Loucy (cell line): ENCODE data around the gene SPATA20.

Experiments used
- H2AFZ ChIP-seq: fragments of 200-600 bp; sonication (generic); 2 replicates; pipeline ENCODE4 v1.6.0; 2016; ENCODE audit warnings: antibody characterized with exemption, mild to moderate bottlenecking, low read length, moderate library complexity
- H3F3A ChIP-seq: fragments of 200-600 bp; 2 replicates; pipeline ENCODE4 v1.6.0; 2016; ENCODE audit warnings: antibody characterized with exemption, low read depth, mild to moderate bottlenecking
- H3K27me3 ChIP-seq: fragments of 200-600 bp; sonication (generic); 2 replicates; pipeline ENCODE4 v1.6.1; 2014; ENCODE audit warnings: low read length, mild to moderate bottlenecking; ENCODE audit not compliant: insufficient read depth, poor library complexity, severe bottlenecking
- H3K36me3 ChIP-seq: fragments of 200-600 bp; sonication (generic); 2 replicates; pipeline ENCODE4 v1.6.1; 2016; ENCODE audit warnings: low read length; ENCODE audit not compliant: insufficient read depth
- H3K4me1 ChIP-seq: fragments of 200-600 bp; sonication (generic); 2 replicates; pipeline ENCODE4 v1.5.1; 2014; ENCODE audit warnings: low read length, mild to moderate bottlenecking; ENCODE audit not compliant: insufficient read depth, poor library complexity, severe bottlenecking
- H3K4me2 ChIP-seq: fragments of 200-600 bp; sonication (generic); 2 replicates; pipeline ENCODE4 v1.6.0; 2014; ENCODE audit warnings: antibody characterized with exemption, low read length, low read depth, mild to moderate bottlenecking; ENCODE audit not compliant: poor library complexity, severe bottlenecking
- H3K4me3 ChIP-seq: fragments of 200-600 bp; sonication (generic); 2 replicates; pipeline ENCODE4 v1.5.1; 2014; ENCODE audit warnings: low read length, mild to moderate bottlenecking, mixed read lengths; ENCODE audit not compliant: poor library complexity, severe bottlenecking
- H3K79me2 ChIP-seq: fragments of 200-600 bp; sonication (generic); 2 replicates; pipeline ENCODE4 v1.6.1; 2014; ENCODE audit warnings: low read length; ENCODE audit not compliant: insufficient read depth
- H3K9ac ChIP-seq: fragments of 200-600 bp; sonication (generic); 2 replicates; pipeline ENCODE4 v1.6.0; 2014; ENCODE audit warnings: mild to moderate bottlenecking, low read depth, low read length, moderate library complexity; ENCODE audit not compliant: poor library complexity, severe bottlenecking
- H3K9me2 ChIP-seq: fragments of 200-600 bp; sonication (generic); replicated peaks from 2 replicates; pipeline ENCODE4 v1.6.1; 2016; ENCODE audit warnings: low read depth, low read length, mixed read lengths
- H3K9me3 ChIP-seq: fragments of 200-600 bp; sonication (generic); 2 replicates; pipeline ENCODE4 v1.6.1; 2014; ENCODE audit warnings: mild to moderate bottlenecking, antibody characterized with exemption, low read length, low read depth; ENCODE audit not compliant: insufficient read depth
- H4K20me1 ChIP-seq: fragments of 200-600 bp; sonication (generic); 2 replicates; pipeline ENCODE4 v1.6.0; 2014; ENCODE audit warnings: antibody characterized with exemption, low read length, mild to moderate bottlenecking; ENCODE audit not compliant: insufficient read depth, poor library complexity, severe bottlenecking
- EZH2phosphoT487 ChIP-seq: fragments of 200-600 bp; IDR thresholded peaks from 2 replicates; pipeline ENCODE4 v1.6.1; 2018; ENCODE audit warnings: antibody characterized with exemption, mild to moderate bottlenecking, moderate library complexity, borderline replicate concordance
- TF ChIP-seq, protein P1 (sequence below): fragments of 200-600 bp; sonication (generic); conservative IDR thresholded peaks from 2 replicates; pipeline ENCODE4 v1.5.1; 2014; ENCODE audit warnings: mild to moderate bottlenecking, antibody characterized with exemption, low read length

The SPATA20 gene

DNA sequence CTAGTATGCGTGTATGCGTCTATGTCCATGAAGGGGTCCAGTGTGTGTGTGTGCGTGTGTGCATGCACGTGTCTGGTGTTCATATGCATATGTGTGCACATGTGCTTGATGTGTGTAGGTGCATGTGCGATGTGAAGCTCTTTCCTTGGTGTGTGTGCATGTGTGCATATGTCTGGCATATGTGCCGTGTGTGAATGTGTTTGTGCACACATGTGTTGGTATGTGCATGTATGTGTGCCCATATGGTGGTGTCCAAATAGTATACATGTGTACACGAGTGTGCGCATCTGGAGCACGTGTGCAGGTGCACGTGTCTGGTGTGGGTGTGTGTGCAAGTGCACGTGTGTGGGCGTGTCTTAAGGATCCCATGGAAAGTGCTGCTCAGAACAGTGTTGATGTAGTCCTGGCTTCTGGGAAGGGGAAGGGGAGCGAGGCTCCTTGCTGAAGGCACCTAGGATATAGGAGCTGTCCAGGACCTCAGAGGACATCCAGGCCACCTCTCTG is 30.5 kb downstream of the SPATA20 start:
- no peaks in the 10 kb centered on the region for H3K9me3 ChIP-seq
- H2AFZ ChIP-seq: no peak overlapping the region
- no peak for TF ChIP-seq EZH2phosphoT487
- TF ChIP-seq, protein P1, sequence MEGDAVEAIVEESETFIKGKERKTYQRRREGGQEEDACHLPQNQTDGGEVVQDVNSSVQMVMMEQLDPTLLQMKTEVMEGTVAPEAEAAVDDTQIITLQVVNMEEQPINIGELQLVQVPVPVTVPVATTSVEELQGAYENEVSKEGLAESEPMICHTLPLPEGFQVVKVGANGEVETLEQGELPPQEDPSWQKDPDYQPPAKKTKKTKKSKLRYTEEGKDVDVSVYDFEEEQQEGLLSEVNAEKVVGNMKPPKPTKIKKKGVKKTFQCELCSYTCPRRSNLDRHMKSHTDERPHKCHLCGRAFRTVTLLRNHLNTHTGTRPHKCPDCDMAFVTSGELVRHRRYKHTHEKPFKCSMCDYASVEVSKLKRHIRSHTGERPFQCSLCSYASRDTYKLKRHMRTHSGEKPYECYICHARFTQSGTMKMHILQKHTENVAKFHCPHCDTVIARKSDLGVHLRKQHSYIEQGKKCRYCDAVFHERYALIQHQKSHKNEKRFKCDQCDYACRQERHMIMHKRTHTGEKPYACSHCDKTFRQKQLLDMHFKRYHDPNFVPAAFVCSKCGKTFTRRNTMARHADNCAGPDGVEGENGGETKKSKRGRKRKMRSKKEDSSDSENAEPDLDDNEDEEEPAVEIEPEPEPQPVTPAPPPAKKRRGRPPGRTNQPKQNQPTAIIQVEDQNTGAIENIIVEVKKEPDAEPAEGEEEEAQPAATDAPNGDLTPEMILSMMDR: no peak
- no peaks in the 10 kb centered on the region for H3K79me2 ChIP-seq
- no peaks in the 10 kb centered on the region for H3K36me3 ChIP-seq
- no peaks in the 10 kb centered on the region for H4K20me1 ChIP-seq
- no peaks in the 10 kb centered on the region for H3K4me1 ChIP-seq
- no peaks in the 10 kb centered on the region for H3K27me3 ChIP-seq
- no peaks in the 10 kb centered on the region for H3K9me2 ChIP-seq
- no peaks in the 10 kb centered on the region for H3F3A ChIP-seq
- H3K9ac ChIP-seq: no peak overlapping the region
- no peak overlapping the region for H3K4me3 ChIP-seq
- H3K4me2 ChIP-seq: no peak overlapping the region

DNA sequence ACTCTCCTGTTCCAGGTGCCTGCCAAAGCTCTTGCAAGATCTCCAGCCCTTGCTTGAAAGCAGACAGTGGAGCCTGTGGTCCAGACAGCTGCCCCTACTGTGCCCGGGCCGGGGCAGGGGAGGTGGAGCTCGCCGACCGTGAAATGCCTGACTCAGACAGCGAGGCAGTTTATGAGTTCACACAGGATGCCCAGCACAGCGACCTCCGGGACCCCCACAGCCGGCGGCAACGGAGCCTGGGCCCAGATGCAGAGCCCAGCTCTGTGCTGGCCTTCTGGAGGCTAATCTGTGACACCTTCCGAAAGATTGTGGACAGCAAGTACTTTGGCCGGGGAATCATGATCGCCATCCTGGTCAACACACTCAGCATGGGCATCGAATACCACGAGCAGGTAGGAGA is 31.2 kb downstream of the SPATA20 start:
- Histone ChIP-seq H3K9ac (no peak overlapping the region), H3K4me1 (no peaks in the 10 kb centered on the region), H3K27me3 (no peaks in the 10 kb centered on the region), H3F3A (no peaks in the 10 kb centered on the region), H4K20me1 (no peaks in the 10 kb centered on the region), H3K9me2 (no peaks in the 10 kb centered on the region), H2AFZ (no peak overlapping the region), H3K4me3 (no peak overlapping the region), H3K4me2 (no peak overlapping the region), H3K79me2 (no peaks in the 10 kb centered on the region), H3K9me3 (no peaks in the 10 kb centered on the region), H3K36me3 (no peaks in the 10 kb centered on the region)
- no peak for TF ChIP-seq EZH2phosphoT487
- TF ChIP-seq, protein P1: no peak

DNA sequence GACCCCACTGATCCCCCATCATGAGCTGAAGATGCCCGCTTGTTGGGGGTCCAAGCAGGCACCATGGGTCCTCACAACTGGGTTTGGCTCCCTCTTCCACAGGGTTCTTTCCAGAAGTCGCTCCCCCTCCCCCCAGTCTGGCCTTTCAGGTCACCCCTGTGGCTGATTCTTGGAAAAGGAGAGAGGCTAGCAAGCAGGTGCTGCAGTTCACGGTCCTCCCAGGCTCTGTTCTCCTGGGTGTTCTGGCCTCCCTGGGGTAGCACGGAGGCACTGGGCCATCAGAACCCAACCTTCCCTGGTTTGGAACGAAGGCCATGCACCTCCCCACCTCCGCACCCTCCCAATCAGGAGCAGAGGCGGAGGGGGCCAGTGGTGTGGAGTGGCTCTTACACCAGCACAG is 32.4 kb downstream of the SPATA20 start:
- Histone ChIP-seq H4K20me1 (no peaks in the 10 kb centered on the region), H3K9me3 (no peaks in the 10 kb centered on the region), H3K9me2 (no peaks in the 10 kb centered on the region), H3K4me3 (no peak overlapping the region), H3K4me1 (no peaks in the 10 kb centered on the region), H3K27me3 (no peaks in the 10 kb centered on the region), H3K79me2 (no peaks in the 10 kb centered on the region), H3K9ac (no peak overlapping the region), H3F3A (no peaks in the 10 kb centered on the region), H3K4me2 (no peak overlapping the region), H3K36me3 (no peaks in the 10 kb centered on the region), H2AFZ (no peak overlapping the region)
- TF ChIP-seq, protein P1: no peak
- no peak for TF ChIP-seq EZH2phosphoT487
